Stimulated activated CD4-positive, alpha-beta T cell treated with anti-CD3 and anti-CD28 coated beads, Interleukin-15, amount 100 ng/mL, for 1 hour (primary cell): ENCODE data around the gene ZBTB20.
"Not testable (repeated sequence)": the region's sequence is repeated elsewhere in the genome, so short reads cannot be mapped to it uniquely, and the experiment has no call there.

Source experiments
- DNase-seq, 2 donors: peaks; one replicate each; pipeline ENCODE4 v3.0.0-alpha.2; 2020; ENCODE audit warnings: low read depth in 1 of 2, low spot score in 1 of 2

The ZBTB20 gene

GRCh38 chr3:114839476-114839875 is 307.6 kb downstream of the ZBTB20 start:
- no peak for DNase-seq

- no peak for DNase-seq
Observed at GRCh38 chr3:114838025-114838424, 309.1 kb downstream of the ZBTB20 start.

- no peak for DNase-seq
Observed at GRCh38 chr3:114834175-114834940, 312.7 kb downstream of the ZBTB20 start.

DNA sequence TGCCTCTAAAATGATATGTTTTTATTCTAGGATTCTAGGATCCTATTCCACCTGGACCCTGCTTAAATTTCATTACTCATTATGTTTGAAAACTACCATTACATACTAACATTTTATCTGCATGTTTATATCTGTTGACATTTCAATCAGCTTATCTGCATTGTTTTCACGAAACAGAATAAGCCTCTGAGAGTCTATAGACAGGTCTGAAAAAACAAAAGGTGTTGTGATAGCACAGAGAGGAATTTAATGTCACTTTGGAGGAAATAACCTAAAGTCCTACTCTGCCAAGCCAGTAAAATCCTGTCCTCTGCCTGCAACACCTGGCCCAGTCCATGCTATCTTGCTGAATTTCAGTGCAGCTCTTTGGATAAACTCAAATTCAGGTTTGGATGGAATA is 315.2 kb downstream of the ZBTB20 start:
- no peak for DNase-seq

- DNase-seq = no peak
Observed at GRCh38 chr3:114830652-114831051, 316.4 kb downstream of the ZBTB20 start.

DNA sequence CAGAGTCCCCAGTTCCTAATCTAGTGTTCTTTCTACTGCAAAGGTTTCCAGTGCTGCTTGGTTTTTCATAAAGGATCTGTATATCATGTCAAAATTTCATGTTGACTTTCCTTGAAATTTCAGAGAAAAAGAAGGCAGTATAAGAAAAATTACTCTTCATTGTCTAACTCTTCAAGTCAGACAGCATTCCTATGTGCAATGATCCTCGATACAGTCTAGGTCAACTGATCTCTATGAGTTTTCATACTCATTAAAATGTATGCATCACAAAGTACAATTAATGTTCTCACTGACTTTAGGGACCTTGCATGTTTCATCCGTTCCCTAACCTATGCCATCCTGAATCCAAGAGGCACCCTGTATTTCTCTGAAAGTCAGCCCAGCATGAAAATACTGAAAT is 317.3 kb downstream of the ZBTB20 start:
- no peak for DNase-seq

GRCh38 chr3:114827495-114827894 is 319.6 kb downstream of the ZBTB20 start:
- no peak for DNase-seq

DNA sequence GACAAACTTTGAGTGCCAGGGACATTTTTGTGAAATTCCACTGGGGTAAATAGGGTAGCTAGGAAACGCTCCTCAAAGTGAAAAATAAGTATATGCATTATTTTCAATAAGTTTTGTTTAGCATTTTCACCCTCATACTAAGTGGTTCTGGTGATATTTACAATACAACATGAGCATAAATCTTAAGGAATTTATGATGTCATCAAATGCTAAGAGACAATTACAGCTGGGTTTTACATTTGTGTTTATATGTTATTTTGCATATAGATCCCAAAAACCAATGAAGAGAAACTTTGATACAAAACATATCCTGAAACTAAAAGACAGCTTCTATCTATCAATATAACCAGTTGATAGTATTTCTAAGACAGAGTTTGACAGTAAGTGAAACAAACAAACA is 323.1 kb downstream of the ZBTB20 start:
- DNase-seq = no peak

GRCh38 chr3:114823061-114823460 is 324.0 kb downstream of the ZBTB20 start:
- no peak for DNase-seq

- no peak for DNase-seq
Observed at GRCh38 chr3:114816052-114816451, 331.0 kb downstream of the ZBTB20 start.

- not testable (repeated sequence) for DNase-seq
Observed at GRCh38 chr3:114812541-114813238, 334.4 kb downstream of the ZBTB20 start.

DNA sequence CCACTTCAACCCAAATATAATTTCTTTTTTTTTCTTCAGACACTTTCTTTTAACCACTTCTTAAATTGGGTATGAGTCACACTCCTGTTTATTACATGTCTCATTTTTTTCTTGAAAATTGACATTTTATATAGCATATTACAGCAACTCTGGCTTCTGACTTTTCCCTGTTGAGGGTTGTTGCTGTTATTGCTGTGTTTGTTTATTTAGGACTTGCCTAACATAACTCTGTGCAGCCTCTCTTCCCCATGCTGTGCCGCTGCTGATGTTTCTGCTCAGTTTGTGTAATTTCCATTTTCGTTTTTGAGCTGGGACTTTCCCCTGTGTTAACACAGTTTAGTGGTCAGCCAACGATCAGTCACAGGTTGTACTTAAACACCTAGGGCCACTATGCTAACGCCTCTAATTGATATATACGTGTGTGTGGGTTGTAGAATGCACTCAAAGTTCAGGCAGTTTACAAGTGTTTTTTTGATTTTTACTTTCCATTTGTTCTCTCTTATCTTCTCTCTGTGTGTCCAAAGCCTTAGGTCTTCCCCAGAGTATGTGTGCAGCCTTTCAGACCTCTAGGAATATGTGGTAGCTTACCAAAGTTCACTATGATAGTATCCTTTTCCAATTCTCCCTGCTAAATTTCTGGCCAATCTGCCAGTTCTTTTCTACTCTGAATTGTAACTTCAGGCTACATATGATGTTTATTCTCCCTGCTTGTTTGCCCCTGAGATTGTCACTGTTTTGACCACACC is 337.2 kb downstream of the ZBTB20 start:
- no peak for DNase-seq

- DNase-seq = no peak
Observed at GRCh38 chr3:114804099-114804498, 343.0 kb downstream of the ZBTB20 start.

DNA sequence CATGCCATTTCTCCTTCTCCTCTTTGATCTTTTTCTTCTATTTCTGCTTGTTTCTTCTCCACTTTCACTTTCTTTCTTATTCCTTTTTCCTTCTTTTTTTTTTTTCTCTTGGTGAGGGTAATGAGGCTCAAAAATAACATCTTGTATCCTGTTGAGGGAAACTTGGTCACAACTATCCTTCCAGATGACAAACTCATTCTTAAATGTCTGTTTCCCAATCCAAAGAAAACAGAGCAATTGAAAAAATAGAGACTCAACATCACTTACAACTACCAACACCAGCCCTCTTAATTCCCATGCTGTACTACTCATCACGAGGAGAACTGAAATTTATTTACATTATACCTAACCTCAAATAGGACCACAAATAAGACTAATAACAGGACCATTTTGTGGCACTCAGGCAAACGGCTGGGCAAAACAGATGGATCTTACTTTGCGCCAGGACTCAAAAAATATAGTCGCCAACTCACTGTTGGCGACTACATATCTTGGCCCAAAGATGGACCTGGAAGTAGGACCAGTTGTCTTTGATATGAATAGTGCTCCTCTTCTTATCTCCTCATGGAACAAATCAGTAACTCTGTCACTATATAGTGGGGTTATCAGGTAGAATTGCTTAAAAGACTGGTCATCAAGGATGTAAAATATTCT is 343.9 kb downstream of the ZBTB20 start:
- DNase-seq = no peak

- no peak for DNase-seq
Observed at GRCh38 chr3:114800272-114801031, 346.6 kb downstream of the ZBTB20 start.

GRCh38 chr3:114799816-114800215 is 347.3 kb downstream of the ZBTB20 start:
- no peak for DNase-seq

DNA sequence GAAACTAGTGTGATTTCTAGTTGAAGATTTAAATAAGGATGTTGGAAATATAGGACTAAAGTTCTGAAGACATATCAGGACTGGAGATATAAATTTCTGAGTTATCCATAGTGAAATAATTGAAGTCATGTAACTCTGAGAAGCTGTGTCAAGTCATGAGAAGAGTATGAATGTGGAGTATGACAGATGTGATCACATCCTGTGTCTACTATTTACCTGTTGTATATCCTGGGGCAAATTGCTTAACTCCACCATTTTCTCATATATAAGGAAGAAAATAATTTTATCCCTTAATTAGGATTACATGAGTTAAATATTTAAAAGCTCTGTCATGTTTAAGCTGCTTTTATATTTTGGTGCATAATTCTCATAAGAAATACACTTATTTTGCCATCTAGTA is 350.3 kb downstream of the ZBTB20 start:
- DNase-seq = no peak

DNA sequence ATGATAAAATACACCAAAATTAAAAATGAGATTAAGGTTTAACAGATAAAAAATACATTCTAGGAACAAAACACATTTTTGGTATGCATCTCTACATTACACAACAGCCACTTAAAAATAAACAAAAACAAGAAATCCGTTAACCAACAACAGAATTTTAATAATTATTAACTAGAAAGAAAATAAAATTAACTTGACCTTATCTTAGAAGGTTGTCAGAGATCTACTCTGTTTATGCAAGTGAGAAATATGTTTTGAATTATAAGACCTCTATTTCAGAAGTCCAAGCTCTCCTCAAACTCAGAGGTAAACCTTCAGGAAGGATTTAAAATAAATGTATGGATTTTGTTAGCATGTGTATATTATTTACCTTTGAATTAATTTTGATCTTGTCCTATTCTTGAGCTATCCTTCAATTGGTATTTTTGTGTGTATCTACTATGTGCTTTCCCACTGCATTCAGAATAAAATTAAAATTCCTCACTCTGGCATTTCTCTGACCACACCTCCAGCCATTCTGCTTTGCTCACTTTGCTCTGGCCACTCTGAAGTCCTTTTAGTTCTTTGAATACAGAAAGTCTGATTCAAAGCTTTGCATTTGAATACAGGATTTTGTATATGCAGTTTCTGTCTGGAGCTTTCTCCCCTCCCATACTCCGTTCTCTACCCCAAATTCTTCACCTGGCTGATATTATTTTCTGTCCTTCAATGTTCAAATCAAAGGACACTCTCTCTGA is 352.0 kb downstream of the ZBTB20 start:
- DNase-seq = no peak

DNA sequence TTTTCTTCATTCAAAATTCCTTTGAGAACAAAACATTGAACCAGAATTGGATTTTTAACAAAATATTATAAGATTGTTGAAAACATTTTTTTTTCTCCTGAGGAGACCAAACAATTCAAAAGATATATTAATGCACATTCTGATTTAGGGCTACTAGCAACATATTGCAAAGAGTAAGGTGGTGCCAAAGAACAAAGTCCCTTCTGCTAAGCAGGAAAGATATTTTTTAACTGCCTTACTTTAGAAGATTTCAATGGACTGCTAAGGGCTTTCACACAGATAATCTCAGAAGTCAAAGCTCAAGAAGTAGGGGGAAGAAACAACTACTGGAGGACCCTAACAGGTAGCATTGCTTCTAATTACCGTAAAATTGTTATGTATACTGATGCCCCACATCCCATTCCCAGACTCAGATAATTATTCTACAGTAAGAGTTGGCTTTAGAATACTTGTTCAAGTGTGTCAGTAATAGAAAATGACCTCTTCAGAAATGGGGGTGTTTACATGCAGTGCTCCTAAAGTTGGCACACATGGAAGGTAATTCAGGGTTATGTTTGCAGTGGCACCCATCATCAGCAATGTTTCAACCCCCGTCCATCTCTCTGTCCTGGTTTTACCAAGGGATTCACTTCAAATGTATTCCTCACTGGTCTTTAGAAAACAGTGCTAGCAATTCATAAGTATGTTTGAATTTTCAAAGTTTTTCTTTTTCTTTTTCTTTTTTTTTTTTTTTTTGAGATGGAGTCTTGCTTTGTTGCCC is 354.7 kb downstream of the ZBTB20 start:
- no peak for DNase-seq
